ENCODE data around the gene DOK7. TPM values are rescaled to one million over a fixed set of nuclear protein-coding genes. Genes with fewer than 3 reads are reported as not detected.
"Not testable (repeated sequence)": the region's sequence is repeated elsewhere in the genome, so short reads cannot be mapped to it uniquely, and the experiment has no call there.

Gene DOK7
- total RNA-seq, 4 donors from 2014 or later: 0.53 to 5.7 (median 4.1) TPM; not detected in 1

DNA sequence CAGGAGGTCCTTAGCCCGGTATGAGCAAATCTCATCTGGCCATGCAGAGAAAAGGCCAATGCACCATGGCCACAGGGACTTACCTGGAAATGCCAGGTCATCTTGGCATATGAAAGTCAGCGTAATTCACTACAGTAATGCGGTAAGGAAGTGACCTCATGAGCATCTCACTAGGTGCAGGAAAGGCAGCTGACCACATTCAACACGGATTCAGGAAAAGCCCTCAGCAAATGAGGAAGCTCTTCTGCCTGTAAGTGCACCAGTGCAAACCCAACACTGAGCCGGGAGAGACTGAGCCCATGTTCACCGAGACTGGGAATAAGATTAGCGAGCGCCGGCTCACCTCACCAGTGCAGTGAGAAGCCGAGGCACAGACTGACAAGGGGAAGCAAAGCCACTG lies 45.4 kb downstream of the DOK7 start:
- no peak for DNase-seq
- H3K27me3 ChIP-seq: no peaks in the 10 kb centered on the region
- no peaks in the 10 kb centered on the region for H3K9me3 ChIP-seq
- no peaks in the 10 kb centered on the region for H3K4me1 ChIP-seq
- H3K36me3 ChIP-seq: peaks cover 0 to 81% (median 0%) of the 10 kb centered on the region in 3 donors
- no peak for TF ChIP-seq POLR2A (IDR thresholded peaks at IDR 0.05)
- TF ChIP-seq, protein P1, sequence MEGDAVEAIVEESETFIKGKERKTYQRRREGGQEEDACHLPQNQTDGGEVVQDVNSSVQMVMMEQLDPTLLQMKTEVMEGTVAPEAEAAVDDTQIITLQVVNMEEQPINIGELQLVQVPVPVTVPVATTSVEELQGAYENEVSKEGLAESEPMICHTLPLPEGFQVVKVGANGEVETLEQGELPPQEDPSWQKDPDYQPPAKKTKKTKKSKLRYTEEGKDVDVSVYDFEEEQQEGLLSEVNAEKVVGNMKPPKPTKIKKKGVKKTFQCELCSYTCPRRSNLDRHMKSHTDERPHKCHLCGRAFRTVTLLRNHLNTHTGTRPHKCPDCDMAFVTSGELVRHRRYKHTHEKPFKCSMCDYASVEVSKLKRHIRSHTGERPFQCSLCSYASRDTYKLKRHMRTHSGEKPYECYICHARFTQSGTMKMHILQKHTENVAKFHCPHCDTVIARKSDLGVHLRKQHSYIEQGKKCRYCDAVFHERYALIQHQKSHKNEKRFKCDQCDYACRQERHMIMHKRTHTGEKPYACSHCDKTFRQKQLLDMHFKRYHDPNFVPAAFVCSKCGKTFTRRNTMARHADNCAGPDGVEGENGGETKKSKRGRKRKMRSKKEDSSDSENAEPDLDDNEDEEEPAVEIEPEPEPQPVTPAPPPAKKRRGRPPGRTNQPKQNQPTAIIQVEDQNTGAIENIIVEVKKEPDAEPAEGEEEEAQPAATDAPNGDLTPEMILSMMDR (IDR thresholded peaks at IDR 0.05): no peak
- no peak overlapping the region for H3K4me3 ChIP-seq
- H3K27ac ChIP-seq: no peak overlapping the region

DNA sequence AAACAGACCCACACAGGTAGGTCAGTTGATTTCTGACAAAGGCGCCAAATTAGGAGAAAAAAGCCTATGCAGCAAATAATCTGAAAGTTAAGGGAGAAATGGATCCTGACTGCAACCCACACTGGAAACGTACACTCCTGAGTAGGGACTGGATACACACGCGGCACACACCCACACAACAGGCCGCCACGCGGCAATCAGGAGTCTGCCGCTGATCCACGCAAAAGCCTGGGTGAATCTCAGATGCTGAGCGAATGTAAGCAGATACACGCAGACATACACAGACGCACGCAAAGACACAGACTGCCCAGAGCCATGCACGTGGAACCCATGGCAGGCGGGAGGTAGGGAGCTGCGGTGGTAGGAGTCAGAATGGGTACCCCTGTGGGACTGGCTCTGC lies 47.4 kb downstream of the DOK7 start:
- Histone ChIP-seq H3K9me3 (no peaks in the 10 kb centered on the region), H3K27ac (no peak overlapping the region), H3K4me1 (no peaks in the 10 kb centered on the region), H3K4me3 (no peak overlapping the region), H3K27me3 (no peaks in the 10 kb centered on the region), H3K36me3 (peaks cover 0 to 88% (median 0%) of the 10 kb centered on the region in 3 donors)
- no peak for DNase-seq
- TF ChIP-seq, protein P1 (IDR thresholded peaks at IDR 0.05): no peak
- TF ChIP-seq POLR2A (IDR thresholded peaks at IDR 0.05): no peak

- H3K36me3 ChIP-seq: peaks cover 0 to 88% (median 0%) of the 10 kb centered on the region in 3 donors
- H3K9me3 ChIP-seq: no peaks in the 10 kb centered on the region
- no peak overlapping the region for H3K27ac ChIP-seq
- H3K27me3 ChIP-seq: no peaks in the 10 kb centered on the region
- no peak for TF ChIP-seq POLR2A (IDR thresholded peaks at IDR 0.05)
- TF ChIP-seq, protein P1 (IDR thresholded peaks at IDR 0.05): no peak
- H3K4me3 ChIP-seq: no peak overlapping the region
- no peaks in the 10 kb centered on the region for H3K4me1 ChIP-seq
- no peak for DNase-seq
Observed at GRCh38 chr4:3511187-3511586, 48.1 kb downstream of the DOK7 start.

GRCh38 chr4:3511601-3512000 lies 48.5 kb downstream of the DOK7 start:
- peaks cover 0 to 88% (median 0%) of the 10 kb centered on the region in 3 donors for H3K36me3 ChIP-seq
- H3K4me1 ChIP-seq, H3K27me3 ChIP-seq, H3K27ac ChIP-seq, H3K9me3 ChIP-seq, DNase-seq, H3K4me3 ChIP-seq: not testable (repeated sequence)

DNA sequence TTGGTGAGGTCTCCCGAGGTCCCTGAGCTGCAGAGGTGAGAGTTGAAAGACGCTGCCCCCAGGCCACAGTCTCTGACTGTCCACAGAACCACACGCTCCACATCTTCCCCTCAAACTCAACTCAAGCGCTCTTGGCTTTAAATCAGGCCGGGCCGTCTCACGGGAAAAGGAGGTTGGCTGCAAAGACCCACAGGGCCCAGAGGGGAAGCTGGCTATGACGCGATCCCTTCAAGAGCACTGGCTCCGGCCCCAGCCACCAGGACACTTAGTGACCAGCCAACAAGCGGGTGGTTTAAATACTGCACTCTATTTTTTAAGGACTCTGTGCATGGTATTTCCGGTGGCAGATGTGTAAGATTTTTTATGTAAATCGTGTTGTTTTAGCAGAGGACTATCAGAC lies 49.2 kb downstream of the DOK7 start:
- peaks cover 0 to 88% (median 0%) of the 10 kb centered on the region in 3 donors for H3K36me3 ChIP-seq
- TF ChIP-seq POLR2A (IDR thresholded peaks at IDR 0.05): no peak
- TF ChIP-seq, protein P1 (IDR thresholded peaks at IDR 0.05): no peak

GRCh38 chr4:3512719-3513118 lies 49.6 kb downstream of the DOK7 start:
- Histone ChIP-seq H3K27ac (no peak overlapping the region), H3K36me3 (peaks cover 0 to 88% (median 0%) of the 10 kb centered on the region in 3 donors), H3K4me3 (no peak overlapping the region), H3K27me3 (no peaks in the 10 kb centered on the region), H3K9me3 (no peaks in the 10 kb centered on the region), H3K4me1 (no peaks in the 10 kb centered on the region)
- TF ChIP-seq, protein P1 (IDR thresholded peaks at IDR 0.05): no peak
- TF ChIP-seq POLR2A (IDR thresholded peaks at IDR 0.05): no peak
- no peak for DNase-seq

More for the DNA sequence above, 49.2 kb downstream of the DOK7 start:
- Histone ChIP-seq H3K27me3 (no peaks in the 10 kb centered on the region), H3K9me3 (no peaks in the 10 kb centered on the region), H3K4me3 (no peak overlapping the region), H3K27ac (no peak overlapping the region), H3K4me1 (no peaks in the 10 kb centered on the region)
- no peak for DNase-seq

Data from Peyer's patch (tissue), 4 donors.